GM18502 (cell line): ENCODE results near the gene ASZ1.

ENCODE experiments used
- ATAC-seq: cut with Tn5 transposase; IDR thresholded peaks from one replicate; pipeline ENCODE4 v1.9.1; 2021; ENCODE audit warnings: mild to moderate bottlenecking; ENCODE audit not compliant: unreplicated experiment, poor library complexity

The ASZ1 gene

GRCh38 chr7:117403737-117404136, 23.6 kb downstream of the ASZ1 start:
- ATAC-seq = no peak

GRCh38 chr7:117402109-117402508, 25.2 kb downstream of the ASZ1 start:
- no peak for ATAC-seq

GRCh38 chr7:117401293-117402002, 25.8 kb downstream of the ASZ1 start:
- peak; percentile 64 for ATAC-seq

GRCh38 chr7:117399820-117400422, 27.4 kb downstream of the ASZ1 start:
- no peak for ATAC-seq

- no peak for ATAC-seq
Observed at GRCh38 chr7:117395743-117396142, 31.6 kb downstream of the ASZ1 start.

GRCh38 chr7:117393781-117394180, 33.5 kb downstream of the ASZ1 start:
- ATAC-seq = no peak

- ATAC-seq = no peak
Observed at GRCh38 chr7:117389871-117390270, 37.4 kb downstream of the ASZ1 start.

- no peak for ATAC-seq
Observed at GRCh38 chr7:117386110-117386706, 41.1 kb downstream of the ASZ1 start.

- ATAC-seq = no peak
Observed at GRCh38 chr7:117385363-117386109, 41.8 kb downstream of the ASZ1 start.

GRCh38 chr7:117384688-117385362, 42.5 kb downstream of the ASZ1 start:
- ATAC-seq = no peak

GRCh38 chr7:117383483-117384189, 43.7 kb downstream of the ASZ1 start:
- ATAC-seq = no peak

- ATAC-seq = no peak
Observed at GRCh38 chr7:117383046-117383445, 44.2 kb downstream of the ASZ1 start.

- no peak for ATAC-seq
Observed at GRCh38 chr7:117381362-117381761, 45.9 kb downstream of the ASZ1 start.

- ATAC-seq = no peak
Observed at GRCh38 chr7:117375380-117375779, 51.9 kb downstream of the ASZ1 start.

- ATAC-seq = no peak
Observed at GRCh38 chr7:117372073-117372472, 55.2 kb downstream of the ASZ1 start.

- no peak for ATAC-seq
Observed at GRCh38 chr7:117364339-117365080, 62.8 kb downstream of the ASZ1 start.

GRCh38 chr7:117362294-117362888, 64.9 kb downstream of the ASZ1 start:
- no peak for ATAC-seq

- ATAC-seq = no peak
Observed at GRCh38 chr7:117350027-117350426, 77.3 kb downstream of the ASZ1 start.

- ATAC-seq = no peak
Observed at GRCh38 chr7:117349570-117349969, 77.7 kb downstream of the ASZ1 start.
